AG08396 (cell line): ENCODE measurements around the gene RNF144A.
A peak's percentile ranks its signal among the peaks of the same experiment; 100 is the strongest.
"Not testable (repeated sequence)": the region's sequence is repeated elsewhere in the genome, so short reads cannot be mapped to it uniquely, and the experiment has no call there.

Experiments used
- DNase-seq: peaks from one replicate; pipeline ENCODE4 v3.0.0; 2012; ENCODE audit warnings: low spot score, mixed read lengths

Gene RNF144A

DNA sequence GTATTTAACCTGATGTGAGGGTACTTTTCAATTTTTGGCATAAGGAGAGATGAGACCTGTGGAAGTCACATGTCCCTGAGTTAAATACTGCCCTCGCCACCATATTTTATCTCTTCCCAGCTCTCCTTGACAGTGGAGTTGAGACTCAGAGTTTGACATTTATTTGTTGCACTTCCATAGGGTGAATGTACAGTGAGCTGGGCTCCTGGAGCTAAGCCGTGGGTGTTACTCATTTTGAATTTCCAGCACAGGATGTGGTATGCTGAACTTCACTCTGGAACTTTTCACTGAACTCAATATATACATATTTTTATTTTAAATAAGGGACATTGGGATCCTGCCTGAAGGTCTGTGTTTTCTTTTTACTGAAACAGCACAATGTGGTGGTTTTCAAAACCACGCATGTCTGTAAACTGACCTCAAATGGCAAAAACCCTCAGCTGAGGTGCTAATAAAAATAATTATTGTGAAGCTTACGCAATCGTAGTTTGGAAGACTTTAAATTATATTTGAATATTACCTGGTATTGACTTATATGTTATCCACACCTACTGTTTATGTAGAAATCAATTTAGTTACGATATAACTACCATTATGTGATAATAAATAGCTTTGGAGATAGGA is 12.1 kb downstream of the RNF144A start:
- DNase-seq, result no peak

DNA sequence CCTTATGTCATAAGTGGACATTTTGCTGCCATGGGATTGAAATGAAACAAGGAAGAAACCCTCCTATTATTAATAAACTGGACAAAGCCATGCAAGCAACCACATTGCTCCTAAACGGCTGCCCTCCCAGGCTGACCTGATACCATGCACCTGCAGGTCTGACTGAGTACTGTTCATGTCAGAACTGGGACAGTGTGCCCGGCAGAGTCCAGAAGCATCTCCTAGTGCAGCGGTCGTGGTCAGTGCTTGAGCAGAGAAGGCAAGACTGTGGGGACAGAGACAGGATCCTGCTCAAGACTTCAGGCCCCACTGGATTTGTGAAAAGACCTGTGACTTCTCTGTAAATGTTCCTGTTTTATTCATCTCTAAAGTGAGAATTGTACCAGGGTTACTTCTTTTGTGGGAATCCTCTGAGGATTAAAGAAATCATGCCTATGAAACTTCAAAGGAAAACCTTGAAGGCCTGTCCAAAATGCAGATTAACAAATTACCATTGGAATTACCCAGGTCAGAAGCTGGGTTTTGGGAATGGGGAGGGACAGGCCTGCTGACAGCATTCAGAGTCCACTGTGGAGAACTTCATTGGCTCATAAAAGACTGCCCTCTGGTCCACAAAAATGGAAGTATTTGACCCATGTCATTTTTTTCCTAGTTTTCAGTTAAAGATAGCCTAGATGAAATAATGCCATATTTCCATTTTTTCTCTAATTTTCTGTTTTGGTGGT is 13.9 kb downstream of the RNF144A start:
- DNase-seq, result no peak

DNA sequence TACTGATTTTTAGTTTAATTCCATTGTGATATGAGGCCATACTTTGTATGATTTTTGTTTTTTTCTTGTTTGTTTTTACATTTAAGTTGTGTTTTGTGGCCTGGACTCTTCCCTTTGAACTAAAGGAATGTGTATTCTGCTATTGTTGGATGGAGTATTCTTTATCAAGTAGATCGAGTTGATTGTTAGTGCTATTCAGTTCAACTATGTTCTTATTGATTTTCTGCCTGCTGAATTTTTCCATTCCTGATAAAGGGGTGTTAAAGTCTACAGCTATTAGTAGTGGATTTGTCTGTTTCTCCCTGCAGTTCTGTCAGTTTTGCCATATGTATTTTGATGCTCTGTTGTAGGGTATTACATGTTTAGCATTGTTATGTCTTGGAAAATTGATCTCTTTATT is 14.5 kb downstream of the RNF144A start:
- no peak for DNase-seq

DNA sequence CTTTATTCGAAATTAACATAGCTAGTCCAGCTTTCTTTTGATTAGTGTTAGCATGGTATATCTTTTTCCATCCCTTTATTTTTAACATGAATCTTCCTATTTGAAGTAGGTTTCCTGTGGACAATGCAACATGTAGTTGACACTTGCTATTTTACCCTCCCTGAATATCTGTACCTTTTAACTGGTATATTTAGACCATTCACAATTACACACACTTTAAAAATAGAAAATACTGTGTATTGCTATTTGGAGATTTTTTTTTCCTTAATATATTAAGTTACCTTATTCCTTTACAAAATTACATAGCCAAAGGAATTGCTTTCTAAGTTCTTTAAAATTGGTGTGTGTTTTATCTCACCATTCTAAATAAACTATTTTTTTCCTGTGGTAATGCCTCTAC is 15.0 kb downstream of the RNF144A start:
- no peak for DNase-seq

DNA sequence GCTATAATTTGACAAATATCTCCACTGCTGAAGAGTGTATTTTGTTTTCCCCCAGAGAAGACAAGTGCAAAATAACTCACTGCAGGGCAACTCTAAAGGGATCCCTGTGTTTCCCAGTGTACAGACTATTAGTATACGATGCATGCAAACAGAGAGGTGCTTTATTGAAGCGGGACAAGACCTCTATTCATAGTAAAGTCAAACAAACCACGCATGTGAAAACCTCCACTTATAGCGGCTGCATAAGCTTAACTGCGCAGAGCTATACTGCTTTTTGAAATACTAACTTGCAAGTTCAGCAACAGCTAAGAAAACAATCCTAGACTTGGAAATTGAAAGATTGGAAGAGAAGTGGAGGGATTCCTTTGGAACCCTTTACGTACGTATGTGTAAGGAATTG is 15.6 kb downstream of the RNF144A start:
- DNase-seq, result no peak

DNA sequence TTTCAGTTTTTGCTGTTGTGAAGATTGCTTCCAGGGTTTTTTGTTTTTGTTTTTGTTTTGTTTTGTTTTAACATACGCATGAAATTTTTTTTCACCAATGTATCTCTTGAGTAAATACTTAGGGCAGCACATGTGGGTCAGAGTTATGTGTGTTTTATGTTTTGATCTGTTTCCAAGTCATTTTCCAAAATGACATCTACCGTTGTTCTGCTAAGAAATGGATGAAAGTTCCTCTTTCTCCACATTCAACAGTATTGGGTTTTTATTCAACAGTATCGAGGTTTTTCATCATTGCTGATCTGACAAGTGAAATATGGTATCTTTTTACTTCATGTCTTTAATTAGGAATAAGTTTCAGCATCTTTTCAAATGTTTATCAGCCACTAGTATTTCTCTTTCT is 16.7 kb downstream of the RNF144A start:
- DNase-seq, result no peak

DNA sequence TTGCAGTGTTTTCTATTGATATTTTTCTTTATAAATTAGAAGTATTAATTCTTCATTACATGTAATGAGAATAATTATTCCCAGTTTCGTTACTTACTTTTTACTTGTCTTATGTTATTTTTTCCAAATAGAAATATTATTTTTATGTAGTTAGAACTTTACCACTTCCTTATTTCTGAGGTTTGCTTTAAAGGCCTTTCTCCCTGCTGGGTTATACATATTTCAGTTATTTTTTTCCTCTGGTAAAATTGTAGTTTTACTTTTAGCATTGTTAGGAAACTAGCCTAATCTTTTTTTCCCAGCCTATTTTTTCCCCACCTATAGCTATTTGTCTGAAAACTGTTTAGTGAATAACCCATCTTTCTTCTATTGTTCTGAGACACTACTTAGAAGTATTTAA is 17.1 kb downstream of the RNF144A start:
- DNase-seq, result no peak

DNA sequence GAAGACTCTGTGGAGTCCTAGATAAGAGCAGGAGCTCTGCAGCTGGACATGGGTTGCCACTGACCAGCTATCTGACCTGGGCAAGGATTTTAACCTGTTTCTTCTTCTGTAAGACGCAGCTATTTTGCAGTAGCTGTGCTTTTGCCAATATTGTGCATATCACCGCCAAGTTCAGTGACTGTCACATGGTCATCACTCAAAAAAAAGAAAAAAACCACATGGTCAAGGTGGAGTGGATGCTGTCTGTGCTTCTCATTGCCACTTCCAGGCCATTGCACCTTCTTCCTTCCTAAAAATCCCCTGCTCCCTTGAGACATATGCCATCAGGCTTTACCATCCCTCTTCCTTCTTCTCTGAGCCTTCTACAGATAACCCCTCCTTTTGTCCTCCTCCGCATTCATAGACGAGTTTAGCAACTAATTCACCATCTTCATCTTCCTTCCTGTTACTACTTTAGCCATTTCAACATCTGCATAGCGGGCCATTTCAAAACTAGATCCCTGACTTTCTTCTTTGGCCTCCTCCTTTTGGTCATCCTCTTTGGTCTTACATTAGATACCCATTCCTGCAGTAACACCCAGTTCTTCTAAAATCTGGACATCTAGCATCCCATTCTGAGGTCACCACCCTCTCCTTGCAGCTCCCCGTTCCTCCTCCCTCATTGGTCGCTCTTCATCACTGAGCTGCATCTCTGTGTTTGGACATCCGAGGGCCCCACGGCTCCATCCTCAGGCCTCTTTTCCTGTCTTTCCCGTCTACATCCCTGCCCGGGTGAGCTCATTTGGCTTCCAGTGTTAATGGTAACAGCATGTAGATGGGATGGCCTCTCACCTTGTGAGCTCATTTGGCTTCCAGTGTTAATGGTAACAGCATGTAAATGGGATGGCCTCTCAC is 17.8 kb downstream of the RNF144A start:
- DNase-seq, result no peak

DNA sequence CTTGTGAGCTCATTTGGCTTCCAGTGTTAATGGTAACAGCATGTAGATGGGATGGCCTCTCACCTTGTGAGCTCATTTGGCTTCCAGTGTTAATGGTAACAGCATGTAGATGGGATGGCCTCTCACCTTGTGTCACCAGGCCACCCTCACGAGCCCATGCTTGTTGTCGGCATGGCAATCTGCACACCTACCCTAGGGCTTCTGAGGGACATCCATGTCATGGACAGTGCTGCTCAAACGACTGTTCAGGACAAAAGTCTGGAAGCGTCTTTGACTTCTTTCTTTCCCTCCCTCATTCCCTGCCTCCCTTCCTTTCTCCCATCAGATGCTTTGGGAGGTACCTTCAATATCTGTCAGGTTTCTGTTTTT is 18.4 kb downstream of the RNF144A start:
- not testable (repeated sequence) for DNase-seq

DNA sequence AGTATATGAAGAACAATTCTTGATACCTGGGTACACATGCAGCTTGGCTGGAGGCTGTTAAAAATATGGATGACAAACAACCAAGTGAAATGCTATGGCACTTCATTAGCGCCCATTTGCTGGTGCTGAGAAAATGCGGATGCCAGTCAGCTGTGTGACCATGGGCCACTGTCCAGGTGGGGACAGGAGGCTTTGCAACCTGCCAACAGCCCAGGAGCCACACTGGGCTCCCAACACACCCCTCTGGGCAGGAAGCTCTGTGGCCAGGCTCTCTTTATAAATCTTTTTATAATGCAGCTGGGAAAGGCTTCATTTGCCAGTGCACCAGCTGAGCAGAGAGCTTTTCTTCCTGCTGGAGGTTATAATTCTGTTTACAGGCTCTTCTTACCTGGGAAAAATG is 19.9 kb downstream of the RNF144A start:
- no peak for DNase-seq

DNA sequence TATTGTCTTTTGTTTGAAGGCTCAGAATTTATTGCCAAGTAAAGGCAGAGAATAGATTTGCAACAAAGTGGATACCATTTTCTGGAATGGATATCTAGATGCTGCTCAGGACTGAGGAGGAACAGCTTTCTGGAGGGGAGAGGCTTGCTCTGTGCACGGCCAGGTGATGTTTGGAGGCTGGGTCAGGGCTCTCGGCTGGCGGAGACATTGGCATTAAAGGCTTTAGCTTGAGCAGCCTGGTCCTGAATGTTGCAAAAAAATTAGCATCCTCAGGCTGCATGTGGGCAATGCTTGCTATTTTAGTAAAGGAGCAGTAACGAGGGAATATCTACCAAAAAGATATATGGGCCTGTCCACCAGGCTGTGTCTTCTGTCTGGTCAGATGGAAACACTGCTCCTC is 20.4 kb downstream of the RNF144A start:
- DNase-seq, result no peak

DNA sequence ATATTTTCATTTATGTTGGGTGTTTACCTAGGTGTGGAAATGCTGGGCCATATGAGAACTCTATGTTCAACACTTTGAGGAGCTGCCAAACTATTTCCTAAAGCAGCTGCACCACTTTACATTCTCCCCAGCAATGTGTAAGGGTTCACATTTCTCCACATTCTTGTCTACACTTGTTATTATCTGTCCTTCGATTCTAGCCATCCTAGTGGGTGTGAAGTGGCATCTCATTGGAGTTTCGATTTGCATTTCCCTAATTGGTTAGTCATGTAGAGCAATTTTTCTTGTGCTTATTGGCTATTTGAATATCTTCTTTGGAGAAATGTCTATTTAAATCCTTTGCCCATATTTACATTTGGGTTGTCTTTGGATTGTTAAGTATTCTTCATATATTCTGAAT is 21.9 kb downstream of the RNF144A start:
- no peak for DNase-seq

DNA sequence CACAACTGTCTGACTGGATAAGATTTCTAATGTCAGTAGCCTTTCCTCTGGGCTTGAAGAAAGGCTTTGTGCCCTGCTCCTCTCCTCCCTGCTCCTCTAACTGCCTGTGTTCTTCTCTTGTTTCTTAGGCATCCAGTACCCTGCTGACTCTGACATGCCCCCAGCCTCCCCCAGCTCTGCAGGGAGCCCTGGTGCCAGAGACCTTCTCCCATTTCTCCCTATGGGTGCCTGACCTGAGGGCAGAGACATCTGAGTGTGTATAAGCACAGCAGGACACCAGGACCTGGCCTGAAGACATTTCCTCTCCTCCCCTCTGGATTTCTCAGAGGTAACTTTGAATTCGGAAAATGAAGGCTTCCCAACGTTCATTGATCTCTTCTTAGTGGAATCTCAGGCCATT is 23.6 kb downstream of the RNF144A start:
- no peak for DNase-seq

DNA sequence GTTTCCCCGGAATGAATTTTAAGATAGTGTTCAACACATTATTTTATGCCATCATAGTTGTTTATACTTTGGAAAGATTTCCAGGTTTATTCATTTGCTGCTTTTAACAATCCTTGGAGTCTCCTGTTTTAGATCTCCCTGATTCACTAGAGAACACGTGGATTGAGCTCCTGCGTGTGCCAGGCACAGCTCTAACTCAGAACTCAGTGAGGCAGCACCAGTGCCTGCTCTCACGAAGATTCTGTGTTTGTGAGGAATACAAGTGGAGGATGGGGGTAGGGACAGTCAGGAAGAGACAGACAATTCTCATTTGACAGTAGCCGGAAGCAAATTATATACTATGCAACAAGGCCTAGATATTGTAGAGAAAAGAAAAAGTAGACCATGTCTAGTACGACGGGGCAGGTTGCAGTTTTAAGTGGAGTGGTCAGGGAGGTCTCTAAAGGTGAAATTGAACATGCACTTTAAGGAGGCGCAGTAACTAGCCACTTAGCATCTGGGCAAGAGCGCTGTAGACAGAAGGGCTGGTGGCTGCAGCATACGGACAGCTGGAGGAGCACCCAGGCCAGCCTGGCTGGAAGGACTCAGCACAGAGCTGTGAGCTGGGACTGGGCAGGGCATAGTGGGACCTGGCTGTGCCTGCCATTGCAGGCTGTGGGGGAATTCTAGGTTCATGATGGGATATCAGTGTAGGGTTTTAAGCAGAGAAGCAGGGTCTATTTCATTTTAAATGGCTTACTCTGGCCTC is 24.3 kb downstream of the RNF144A start:
- no peak for DNase-seq

DNA sequence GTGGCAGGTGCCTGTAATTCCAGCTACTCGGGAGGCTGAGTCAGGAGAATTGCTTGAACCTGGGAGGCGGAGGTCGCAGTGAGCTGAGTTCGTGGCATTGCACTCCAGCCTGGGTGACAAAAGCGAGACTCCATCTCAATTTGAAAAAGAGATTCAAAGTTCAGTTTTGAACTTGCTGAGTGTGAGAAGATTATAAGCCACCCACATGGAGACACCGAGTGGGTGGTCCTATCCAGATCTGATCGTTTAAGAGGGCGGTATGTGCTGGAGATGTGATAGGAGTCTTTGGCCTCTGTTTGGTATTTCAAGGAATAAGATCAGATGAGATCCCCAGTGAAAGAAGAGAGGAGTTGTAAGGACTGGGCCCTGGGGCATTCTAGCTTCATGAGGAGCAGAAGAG is 25.6 kb downstream of the RNF144A start:
- DNase-seq, result no peak

DNA sequence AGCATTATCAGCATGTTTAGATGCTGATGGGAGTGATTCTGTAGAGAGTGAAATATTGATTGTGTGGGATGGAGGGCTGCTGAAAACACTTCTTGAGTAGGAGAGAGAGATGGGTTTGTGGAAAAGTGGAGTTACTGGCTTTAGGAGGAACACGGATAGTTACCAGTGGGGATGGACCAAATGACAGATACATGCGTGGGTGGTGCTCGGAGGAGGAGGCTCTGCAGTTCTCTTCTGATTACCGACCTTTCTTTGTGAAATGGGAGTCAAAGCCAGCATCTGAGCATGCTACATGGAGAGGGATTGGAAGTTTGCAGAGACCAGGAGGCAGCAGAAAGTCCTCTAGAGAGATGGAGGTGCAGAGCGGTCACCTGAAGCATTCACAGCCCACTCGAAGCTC is 26.3 kb downstream of the RNF144A start:
- no peak for DNase-seq

DNA sequence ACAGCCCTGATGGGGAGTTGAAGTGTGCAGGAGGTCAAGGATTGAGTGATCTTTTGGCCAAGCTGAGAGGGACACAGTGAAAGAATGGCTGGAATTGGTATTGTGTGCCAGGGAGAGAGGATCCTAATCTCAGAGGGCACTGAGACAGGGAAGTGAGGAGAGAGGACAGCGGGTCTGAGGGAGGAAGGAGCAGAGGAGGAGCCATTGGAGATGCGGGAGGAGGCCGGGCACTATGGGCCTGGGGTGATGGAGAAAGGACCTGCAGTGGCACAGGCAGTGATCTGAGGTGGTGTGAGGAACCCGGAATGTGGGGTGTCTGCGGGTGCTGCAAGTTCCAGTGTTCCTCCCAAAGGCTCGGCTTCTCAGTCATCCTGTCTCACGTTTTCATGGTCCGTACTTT is 26.8 kb downstream of the RNF144A start:
- no peak for DNase-seq

DNA sequence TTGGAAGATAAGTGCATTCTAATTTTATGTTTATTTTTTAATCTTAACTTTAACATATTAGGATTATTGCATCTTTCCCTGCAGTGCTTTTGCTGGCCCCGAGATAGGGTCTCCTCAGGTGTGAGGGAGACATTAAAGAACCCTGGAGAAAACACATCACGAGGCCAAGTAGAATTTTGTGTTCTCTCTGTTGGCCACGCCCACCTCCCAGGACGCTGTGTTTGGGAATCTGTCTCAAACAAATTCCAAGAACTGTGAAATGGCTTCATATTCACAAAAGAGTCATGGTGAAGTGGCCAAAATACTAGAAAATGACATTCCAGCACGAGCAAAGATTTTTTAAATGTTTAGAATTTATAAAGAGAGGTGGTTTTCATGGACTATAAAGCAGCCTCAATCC is 27.3 kb downstream of the RNF144A start:
- no peak for DNase-seq

DNA sequence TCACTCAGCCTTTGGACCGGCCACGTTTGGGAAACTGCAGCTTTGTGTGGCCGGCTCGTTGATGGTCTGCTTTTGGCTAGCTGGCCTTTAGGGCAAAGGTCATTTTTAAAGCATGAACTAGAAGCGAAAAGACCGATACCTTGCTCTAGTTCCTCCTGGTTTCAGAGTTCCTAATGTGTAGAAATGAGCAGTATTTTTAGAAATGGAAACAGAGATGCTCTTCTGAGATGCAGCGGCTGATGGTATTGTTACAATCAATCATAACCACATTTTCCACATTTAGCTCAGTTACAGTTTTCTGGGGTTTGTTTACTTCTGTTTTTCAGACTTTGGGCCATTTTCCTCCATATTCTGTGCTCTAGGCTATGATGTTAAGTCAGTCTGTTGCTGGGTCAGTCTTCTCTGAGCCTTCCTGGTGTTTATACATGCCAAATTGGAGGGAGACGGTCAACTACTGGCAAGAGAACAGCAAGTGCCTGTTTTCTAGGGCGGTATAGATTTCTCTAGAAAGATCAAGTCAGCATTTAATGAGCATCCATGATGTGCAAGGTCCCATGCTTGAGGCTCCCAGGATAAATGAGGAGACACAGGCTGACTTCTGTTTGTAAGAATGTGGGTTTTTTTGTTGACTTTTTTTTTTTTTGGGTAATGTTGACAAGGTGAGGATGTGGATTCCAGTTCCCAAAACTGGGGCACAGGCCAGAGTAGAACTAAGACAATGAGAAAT is 28.0 kb downstream of the RNF144A start:
- no peak for DNase-seq

DNA sequence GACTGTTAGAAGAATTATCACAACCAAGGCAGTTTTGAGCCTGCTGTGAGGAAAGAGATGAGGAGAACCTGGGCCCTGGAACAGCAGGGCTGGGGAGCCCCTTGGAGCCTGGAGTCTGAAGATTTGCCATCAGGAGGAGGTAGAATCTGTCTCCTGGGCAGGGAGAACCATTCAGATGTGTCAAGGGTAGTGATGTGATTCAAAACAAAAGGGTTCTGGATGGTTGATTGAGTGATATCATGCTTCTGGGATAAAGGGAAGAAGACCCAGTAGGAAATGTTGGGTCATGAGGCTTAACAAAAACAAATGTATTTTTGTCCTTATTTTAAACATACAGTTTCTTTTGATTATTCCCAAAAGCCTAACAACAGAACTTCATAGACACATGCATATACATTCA is 28.6 kb downstream of the RNF144A start:
- no peak for DNase-seq

DNA sequence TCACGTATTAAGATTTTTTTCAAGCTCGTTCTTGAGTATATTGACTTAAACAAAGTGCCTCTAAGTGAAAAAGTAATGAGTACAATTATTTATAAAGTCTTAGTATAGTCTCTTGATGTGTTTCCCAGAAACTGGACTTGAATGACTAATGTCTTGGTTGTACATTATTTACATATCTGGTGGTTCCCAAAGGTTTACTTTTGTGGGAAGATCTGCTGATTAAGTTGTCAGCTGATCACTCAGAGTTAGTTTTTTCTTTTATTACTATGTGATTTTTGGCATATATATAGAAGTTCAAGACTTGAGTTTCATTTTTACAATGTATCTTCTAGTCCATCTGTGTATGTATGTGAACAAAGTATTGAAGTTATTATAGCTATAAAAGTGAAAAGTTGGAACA is 29.5 kb downstream of the RNF144A start:
- DNase-seq, result peak; percentile 21
